ENCODE data around the gene TTBK2.

DNA sequence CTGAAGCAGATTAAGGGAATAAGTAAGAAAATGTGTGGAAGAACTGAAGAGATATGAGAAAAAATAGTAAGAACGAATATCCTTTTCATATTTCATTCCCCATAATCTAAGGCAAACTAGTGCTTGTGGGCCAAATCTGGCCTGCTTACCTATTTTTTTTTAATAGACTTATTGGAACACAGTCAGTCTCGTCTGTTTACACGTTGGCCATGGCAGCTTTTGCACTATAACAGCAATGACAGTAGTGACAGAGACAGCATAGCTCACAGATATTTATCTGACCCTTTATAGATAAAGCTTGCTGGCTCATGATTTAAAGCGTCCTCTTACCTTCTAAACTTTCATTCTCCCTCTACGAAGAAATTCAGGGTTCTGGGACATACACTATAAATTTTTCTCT is 133.6 kb downstream of the TTBK2 start:
- TF ChIP-seq, protein P1, sequence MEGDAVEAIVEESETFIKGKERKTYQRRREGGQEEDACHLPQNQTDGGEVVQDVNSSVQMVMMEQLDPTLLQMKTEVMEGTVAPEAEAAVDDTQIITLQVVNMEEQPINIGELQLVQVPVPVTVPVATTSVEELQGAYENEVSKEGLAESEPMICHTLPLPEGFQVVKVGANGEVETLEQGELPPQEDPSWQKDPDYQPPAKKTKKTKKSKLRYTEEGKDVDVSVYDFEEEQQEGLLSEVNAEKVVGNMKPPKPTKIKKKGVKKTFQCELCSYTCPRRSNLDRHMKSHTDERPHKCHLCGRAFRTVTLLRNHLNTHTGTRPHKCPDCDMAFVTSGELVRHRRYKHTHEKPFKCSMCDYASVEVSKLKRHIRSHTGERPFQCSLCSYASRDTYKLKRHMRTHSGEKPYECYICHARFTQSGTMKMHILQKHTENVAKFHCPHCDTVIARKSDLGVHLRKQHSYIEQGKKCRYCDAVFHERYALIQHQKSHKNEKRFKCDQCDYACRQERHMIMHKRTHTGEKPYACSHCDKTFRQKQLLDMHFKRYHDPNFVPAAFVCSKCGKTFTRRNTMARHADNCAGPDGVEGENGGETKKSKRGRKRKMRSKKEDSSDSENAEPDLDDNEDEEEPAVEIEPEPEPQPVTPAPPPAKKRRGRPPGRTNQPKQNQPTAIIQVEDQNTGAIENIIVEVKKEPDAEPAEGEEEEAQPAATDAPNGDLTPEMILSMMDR (optimal IDR thresholded peaks at IDR 0.05 in 1 of 3, IDR thresholded peaks at IDR 0.05 in 1 of 3, conservative IDR thresholded peaks at IDR 0.05 in 1 of 3; ENCODE audit: extremely low read depth in 1 of 3, insufficient read depth in 2 of 3, low read length in 3 of 3): no peak
- no peak for TF ChIP-seq EZH2 (IDR thresholded peaks at IDR 0.05; ENCODE audit: low read length)

All from keratinocyte (primary cell).